Activated T-helper 9 cell treated with anti-CD3 and anti-CD28 coated beads, Interleukin-2, amount 50 U/mL, for 16 hours (primary cell): ENCODE data around the gene CNN3.

Experiments
- DNase-seq: peaks from one replicate; pipeline ENCODE4 v3.0.0-alpha.2; 2020; ENCODE audit warnings: low read depth

The CNN3 gene

GRCh38 chr1:94855307-94855700, 71.6 kb downstream of the CNN3 start:
- DNase-seq: no peak

- peak; percentile 51 for DNase-seq
These were observed 72.2 kb downstream of the CNN3 start for GRCh38 chr1:94854458-94855306.

GRCh38 chr1:94852788-94853187, 74.1 kb downstream of the CNN3 start:
- no peak for DNase-seq

GRCh38 chr1:94851571-94851970, 75.3 kb downstream of the CNN3 start:
- DNase-seq: no peak
